Activated T-helper 9 cell treated with anti-CD3 and anti-CD28 coated beads, Interleukin-2, amount 50 U/mL, for 16 hours (primary cell): ENCODE data around the gene GGNBP2.

Experiments
- DNase-seq: peaks from one replicate; pipeline ENCODE4 v3.0.0-alpha.2; 2020; ENCODE audit warnings: low read depth

GGNBP2 gene

DNA sequence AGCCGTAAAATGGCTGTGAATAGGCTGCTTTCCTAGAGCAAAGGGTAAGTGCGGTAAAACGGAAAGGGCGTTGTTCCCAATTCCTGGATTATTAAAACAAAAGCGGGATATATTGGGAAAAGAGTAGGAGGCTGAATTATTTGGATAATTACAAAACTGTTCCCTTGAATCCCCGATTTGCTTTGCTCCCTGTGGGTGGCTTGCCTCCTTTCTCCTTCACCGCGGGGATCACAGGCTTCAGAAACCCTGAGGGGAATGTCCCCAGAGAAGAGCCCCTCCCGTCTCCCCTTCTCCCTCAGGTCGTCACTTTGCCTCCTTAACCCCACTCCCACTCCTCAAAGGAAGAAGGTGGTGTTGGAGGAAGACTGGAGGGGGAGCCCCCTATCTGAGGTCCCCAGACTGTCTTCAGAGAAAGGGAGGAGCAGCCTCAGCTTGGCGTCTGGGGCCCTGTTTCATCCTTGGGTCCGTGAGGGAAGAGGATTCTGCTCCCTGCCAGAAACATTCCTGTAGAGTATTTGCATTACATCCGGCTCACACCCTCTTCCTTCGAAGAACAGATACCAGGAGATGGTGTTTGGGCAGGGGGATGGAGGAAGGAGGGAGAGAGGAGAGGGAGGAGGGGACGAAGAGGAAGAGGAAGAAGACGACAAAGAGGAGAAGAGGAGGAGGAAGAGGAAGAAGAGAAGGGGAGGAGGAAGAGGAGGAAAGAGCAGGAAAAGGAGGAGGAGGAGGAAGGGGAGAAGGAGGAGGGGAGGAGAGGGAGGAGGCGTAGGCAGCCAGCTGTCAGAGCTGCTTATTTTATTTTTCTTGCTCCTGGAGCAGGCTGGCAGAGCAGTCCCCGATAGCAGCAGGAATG, 88.4 kb downstream of the GGNBP2 start:
- DNase-seq = no peak
